ENCODE data around the gene PLSCR3. TPM values are rescaled to one million over a fixed set of nuclear protein-coding genes. Genes with fewer than 3 reads are reported as not detected.

The PLSCR3 gene
- total and polyA plus RNA-seq, 2 experiments from 2014 or later = 30.0 to 34.3 TPM

DNA sequence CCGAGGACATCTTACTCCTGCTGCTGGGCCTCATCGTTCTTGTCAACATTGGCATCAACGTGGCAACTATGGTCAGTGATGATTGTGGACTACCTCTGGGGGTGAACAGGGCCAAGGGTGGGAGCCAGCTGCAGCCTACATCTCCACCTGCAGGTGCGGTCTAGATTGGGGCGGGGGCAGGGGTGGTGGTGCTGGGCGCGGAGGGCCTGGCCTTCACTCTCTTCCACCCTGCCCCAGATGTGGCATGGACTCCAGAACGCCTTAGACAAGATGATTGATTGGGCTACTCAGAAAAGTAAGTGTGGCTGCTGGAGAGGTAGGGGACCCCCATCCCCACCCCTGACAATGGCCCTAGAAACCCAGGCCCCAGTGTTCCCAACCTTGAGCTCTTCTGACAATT lies 31.4 kb upstream of the PLSCR3 start:
- H3K4me1 Mint-ChIP-seq = peaks cover 3% of the 10 kb centered on the region; the same call in 2 of the 3 replicates
- no peak overlapping the region for H3K27ac Mint-ChIP-seq
- H3K27me3 Mint-ChIP-seq (ENCODE audit: insufficient read depth, low read depth, poor library complexity) = peaks cover 29% of the 10 kb centered on the region
- H3K4me3 ChIP-seq = no peak overlapping the region
- no peaks in the 10 kb centered on the region for H3K36me3 Mint-ChIP-seq (ENCODE audit: low read depth)
- H3K36me3 ChIP-seq (ENCODE audit: insufficient read depth) = no peaks in the 10 kb centered on the region
- H3K27me3 ChIP-seq (ENCODE audit: insufficient read depth) = no peaks in the 10 kb centered on the region
- H3K79me2 ChIP-seq (replicated peaks; ENCODE audit: insufficient read depth) = no peaks in the 10 kb centered on the region
- H3K27ac ChIP-seq (ENCODE audit: low read depth) = no peak overlapping the region
- TF ChIP-seq ZNF114 (CRISPR knock-in tag; IDR thresholded peaks at IDR 0.05) (no peak), CREB1 (CRISPR knock-in tag; IDR thresholded peaks at IDR 0.05; ENCODE audit: low read depth) (no peak), STAT1 (IDR thresholded peaks at IDR 0.05; ENCODE audit: unreplicated experiment) (no peak), NANOG (IDR thresholded peaks at IDR 0.05; ENCODE audit: borderline replicate concordance) (no peak), POLR2AphosphoS5 (IDR thresholded peaks at IDR 0.05; ENCODE audit: low read depth) (no peak), ZNF331 (CRISPR knock-in tag; IDR thresholded peaks at IDR 0.05; ENCODE audit: low read depth) (no peak)
- DNase-seq (ENCODE audit: low spot score) (no peak), ATAC-seq (no peak)
- H3K4me1 ChIP-seq (ENCODE audit: insufficient read depth) = no peaks in the 10 kb centered on the region
- no peaks in the 10 kb centered on the region; the same call in 2 of the 3 replicates for H3K9me3 Mint-ChIP-seq
- no peak overlapping the region for H2AFZ ChIP-seq
- no peaks in the 10 kb centered on the region for H3K9me2 ChIP-seq (ENCODE audit: insufficient read depth)
- no peaks in the 10 kb centered on the region for H3F3A ChIP-seq (replicated peaks; ENCODE audit: low read depth)
- H3K4me2 ChIP-seq = no peak overlapping the region
- no peaks in the 10 kb centered on the region for H4K20me1 ChIP-seq (replicated peaks; ENCODE audit: insufficient read depth)
- H3K4me3 Mint-ChIP-seq = no peak overlapping the region

DNA sequence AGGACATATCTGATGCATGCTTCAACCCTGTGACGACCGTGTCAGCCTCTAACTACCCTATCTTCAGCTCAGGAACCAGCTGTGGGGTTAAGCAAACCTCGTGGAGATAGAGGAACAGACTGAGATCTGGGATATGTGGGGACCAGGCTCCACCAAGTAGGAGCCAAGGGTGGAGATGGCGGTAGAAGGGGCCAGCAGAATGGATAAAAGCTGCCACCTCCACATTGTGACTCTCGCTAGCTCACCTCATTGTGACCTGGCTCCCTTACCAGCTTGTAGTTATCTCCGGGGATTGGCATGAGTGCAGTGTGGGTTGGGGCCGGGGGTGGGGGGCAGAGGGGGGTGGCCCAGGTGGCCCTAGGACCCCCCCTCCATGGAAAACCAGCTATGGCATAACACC lies 31.0 kb upstream of the PLSCR3 start, which contains the start of gene SPEM2:
Gene SPEM2 (plus strand): TSS at position 301 of the 400 bp plus-strand sequence. CDS start 73 bp downstream, at position 374.
- TF ChIP-seq, protein P1, sequence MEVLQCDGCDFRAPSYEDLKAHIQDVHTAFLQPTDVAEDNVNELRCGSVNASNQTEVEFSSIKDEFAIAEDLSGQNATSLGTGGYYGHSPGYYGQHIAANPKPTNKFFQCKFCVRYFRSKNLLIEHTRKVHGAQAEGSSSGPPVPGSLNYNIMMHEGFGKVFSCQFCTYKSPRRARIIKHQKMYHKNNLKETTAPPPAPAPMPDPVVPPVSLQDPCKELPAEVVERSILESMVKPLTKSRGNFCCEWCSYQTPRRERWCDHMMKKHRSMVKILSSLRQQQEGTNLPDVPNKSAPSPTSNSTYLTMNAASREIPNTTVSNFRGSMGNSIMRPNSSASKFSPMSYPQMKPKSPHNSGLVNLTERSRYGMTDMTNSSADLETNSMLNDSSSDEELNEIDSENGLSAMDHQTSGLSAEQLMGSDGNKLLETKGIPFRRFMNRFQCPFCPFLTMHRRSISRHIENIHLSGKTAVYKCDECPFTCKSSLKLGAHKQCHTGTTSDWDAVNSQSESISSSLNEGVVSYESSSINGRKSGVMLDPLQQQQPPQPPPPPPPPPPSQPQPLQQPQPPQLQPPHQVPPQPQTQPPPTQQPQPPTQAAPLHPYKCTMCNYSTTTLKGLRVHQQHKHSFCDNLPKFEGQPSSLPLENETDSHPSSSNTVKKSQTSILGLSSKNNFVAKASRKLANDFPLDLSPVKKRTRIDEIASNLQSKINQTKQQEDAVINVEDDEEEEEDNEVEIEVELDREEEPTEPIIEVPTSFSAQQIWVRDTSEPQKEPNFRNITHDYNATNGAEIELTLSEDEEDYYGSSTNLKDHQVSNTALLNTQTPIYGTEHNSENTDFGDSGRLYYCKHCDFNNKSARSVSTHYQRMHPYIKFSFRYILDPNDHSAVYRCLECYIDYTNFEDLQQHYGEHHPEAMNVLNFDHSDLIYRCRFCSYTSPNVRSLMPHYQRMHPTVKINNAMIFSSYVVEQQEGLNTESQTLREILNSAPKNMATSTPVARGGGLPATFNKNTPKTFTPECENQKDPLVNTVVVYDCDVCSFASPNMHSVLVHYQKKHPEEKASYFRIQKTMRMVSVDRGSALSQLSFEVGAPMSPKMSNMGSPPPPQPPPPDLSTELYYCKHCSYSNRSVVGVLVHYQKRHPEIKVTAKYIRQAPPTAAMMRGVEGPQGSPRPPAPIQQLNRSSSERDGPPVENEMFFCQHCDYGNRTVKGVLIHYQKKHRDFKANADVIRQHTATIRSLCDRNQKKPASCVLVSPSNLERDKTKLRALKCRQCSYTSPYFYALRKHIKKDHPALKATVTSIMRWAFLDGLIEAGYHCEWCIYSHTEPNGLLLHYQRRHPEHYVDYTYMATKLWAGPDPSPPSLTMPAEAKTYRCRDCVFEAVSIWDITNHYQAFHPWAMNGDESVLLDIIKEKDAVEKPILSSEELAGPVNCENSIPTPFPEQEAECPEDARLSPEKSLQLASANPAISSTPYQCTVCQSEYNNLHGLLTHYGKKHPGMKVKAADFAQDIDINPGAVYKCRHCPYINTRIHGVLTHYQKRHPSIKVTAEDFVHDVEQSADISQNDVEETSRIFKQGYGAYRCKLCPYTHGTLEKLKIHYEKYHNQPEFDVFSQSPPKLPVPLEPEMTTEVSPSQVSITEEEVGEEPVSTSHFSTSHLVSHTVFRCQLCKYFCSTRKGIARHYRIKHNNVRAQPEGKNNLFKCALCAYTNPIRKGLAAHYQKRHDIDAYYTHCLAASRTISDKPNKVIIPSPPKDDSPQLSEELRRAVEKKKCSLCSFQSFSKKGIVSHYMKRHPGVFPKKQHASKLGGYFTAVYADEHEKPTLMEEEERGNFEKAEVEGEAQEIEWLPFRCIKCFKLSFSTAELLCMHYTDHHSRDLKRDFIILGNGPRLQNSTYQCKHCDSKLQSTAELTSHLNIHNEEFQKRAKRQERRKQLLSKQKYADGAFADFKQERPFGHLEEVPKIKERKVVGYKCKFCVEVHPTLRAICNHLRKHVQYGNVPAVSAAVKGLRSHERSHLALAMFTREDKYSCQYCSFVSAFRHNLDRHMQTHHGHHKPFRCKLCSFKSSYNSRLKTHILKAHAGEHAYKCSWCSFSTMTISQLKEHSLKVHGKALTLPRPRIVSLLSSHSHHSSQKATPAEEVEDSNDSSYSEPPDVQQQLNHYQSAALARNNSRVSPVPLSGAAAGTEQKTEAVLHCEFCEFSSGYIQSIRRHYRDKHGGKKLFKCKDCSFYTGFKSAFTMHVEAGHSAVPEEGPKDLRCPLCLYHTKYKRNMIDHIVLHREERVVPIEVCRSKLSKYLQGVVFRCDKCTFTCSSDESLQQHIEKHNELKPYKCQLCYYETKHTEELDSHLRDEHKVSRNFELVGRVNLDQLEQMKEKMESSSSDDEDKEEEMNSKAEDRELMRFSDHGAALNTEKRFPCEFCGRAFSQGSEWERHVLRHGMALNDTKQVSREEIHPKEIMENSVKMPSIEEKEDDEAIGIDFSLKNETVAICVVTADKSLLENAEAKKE (CRISPR knock-in tag; IDR thresholded peaks at IDR 0.05) = no peak
- TF ChIP-seq, protein P2, sequence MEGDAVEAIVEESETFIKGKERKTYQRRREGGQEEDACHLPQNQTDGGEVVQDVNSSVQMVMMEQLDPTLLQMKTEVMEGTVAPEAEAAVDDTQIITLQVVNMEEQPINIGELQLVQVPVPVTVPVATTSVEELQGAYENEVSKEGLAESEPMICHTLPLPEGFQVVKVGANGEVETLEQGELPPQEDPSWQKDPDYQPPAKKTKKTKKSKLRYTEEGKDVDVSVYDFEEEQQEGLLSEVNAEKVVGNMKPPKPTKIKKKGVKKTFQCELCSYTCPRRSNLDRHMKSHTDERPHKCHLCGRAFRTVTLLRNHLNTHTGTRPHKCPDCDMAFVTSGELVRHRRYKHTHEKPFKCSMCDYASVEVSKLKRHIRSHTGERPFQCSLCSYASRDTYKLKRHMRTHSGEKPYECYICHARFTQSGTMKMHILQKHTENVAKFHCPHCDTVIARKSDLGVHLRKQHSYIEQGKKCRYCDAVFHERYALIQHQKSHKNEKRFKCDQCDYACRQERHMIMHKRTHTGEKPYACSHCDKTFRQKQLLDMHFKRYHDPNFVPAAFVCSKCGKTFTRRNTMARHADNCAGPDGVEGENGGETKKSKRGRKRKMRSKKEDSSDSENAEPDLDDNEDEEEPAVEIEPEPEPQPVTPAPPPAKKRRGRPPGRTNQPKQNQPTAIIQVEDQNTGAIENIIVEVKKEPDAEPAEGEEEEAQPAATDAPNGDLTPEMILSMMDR (conservative IDR thresholded peaks at IDR 0.05; ENCODE audit: low read depth in 2 of 2) = no peak
- TF ChIP-seq JUNB (IDR thresholded peaks at IDR 0.05; ENCODE audit: unreplicated experiment) = no peak
- no peak for TF ChIP-seq POLR2AphosphoS5 (IDR thresholded peaks at IDR 0.05; ENCODE audit: low read depth)
- no peak for TF ChIP-seq EZH2 (IDR thresholded peaks at IDR 0.05; ENCODE audit: low read depth, unreplicated experiment)
- TF ChIP-seq STAT1 (IDR thresholded peaks at IDR 0.05; ENCODE audit: unreplicated experiment) = no peak
- no peak for TF ChIP-seq ZNF331 (CRISPR knock-in tag; IDR thresholded peaks at IDR 0.05; ENCODE audit: low read depth)
- no peak for TF ChIP-seq NANOG (IDR thresholded peaks at IDR 0.05; ENCODE audit: borderline replicate concordance)
- no peak for TF ChIP-seq EZH2phosphoT487 (IDR thresholded peaks at IDR 0.05; ENCODE audit: unreplicated experiment)
- TF ChIP-seq, protein P3, sequence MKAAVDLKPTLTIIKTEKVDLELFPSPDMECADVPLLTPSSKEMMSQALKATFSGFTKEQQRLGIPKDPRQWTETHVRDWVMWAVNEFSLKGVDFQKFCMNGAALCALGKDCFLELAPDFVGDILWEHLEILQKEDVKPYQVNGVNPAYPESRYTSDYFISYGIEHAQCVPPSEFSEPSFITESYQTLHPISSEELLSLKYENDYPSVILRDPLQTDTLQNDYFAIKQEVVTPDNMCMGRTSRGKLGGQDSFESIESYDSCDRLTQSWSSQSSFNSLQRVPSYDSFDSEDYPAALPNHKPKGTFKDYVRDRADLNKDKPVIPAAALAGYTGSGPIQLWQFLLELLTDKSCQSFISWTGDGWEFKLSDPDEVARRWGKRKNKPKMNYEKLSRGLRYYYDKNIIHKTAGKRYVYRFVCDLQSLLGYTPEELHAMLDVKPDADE (IDR thresholded peaks at IDR 0.05) = no peak
- TF ChIP-seq CREB1 (CRISPR knock-in tag; IDR thresholded peaks at IDR 0.05; ENCODE audit: low read depth) = no peak
- no peak for TF ChIP-seq ZNF114 (CRISPR knock-in tag; IDR thresholded peaks at IDR 0.05)

More for the DNA sequence above, 31.0 kb upstream of the PLSCR3 start, which contains the start of gene SPEM2:
- Mint-ChIP-seq H3K36me3 (ENCODE audit: low read depth) (no peaks in the 10 kb centered on the region), H3K27me3 (ENCODE audit: insufficient read depth, low read depth, poor library complexity) (peaks cover 29% of the 10 kb centered on the region), H3K4me3 (no peak within 1 kb of the TSS; the same call in 2 of the 3 replicates), H3K27ac (no peak within 1 kb of the TSS; the same call in 1 of the 2 replicates), H3K9me3 (no peaks in the 10 kb centered on the region; the same call in 2 of the 3 replicates), H3K4me1 (peaks cover 7% of the 10 kb centered on the region; the same call in 2 of the 3 replicates)
- ATAC-seq (no peak), DNase-seq (ENCODE audit: low spot score) (no peak)
- Histone ChIP-seq H3K27ac (ENCODE audit: low read depth) (no peak within 1 kb of the TSS), H3F3A (replicated peaks; ENCODE audit: low read depth) (no peaks in the 10 kb centered on the region), H4K20me1 (replicated peaks; ENCODE audit: insufficient read depth) (no peaks in the 10 kb centered on the region), H3K4me3 (no peak within 1 kb of the TSS), H3K36me3 (ENCODE audit: insufficient read depth) (no peaks in the 10 kb centered on the region), H3K79me2 (replicated peaks; ENCODE audit: insufficient read depth) (no peaks in the 10 kb centered on the region), H3K27me3 (ENCODE audit: insufficient read depth) (no peaks in the 10 kb centered on the region), H3K4me2 (no peak within 1 kb of the TSS), H2AFZ (no peak within 1 kb of the TSS), H3K9me2 (ENCODE audit: insufficient read depth) (no peaks in the 10 kb centered on the region), H3K4me1 (ENCODE audit: insufficient read depth) (no peaks in the 10 kb centered on the region)

Measured in GM23338 (cell line).